Right ventricle myocardium superior (tissue), 1 donor: ENCODE measurements around the gene GALNT9. TPM values are rescaled to one million over a fixed set of nuclear protein-coding genes. Genes with fewer than 3 reads are reported as not detected.

Experiments
- ATAC-seq: fragments of 200-7000 bp; cut with Tn5 transposase; one replicate; pipeline ENCODE4 v1.9.1; 2020; ENCODE audit warnings: mild to moderate bottlenecking; ENCODE audit not compliant: poor library complexity
- DNase-seq: peaks from one replicate; pipeline ENCODE4 v3.0.0-alpha.2; 2020
- intact Hi-C: fragments of 100-400 bp; cut with DNase I; formaldehyde crosslinking; loops from one replicate; pipeline ENCODE4 v1.11.2; 2022
- total RNA-seq: library from RNA; stranded (reverse); fragmentation: NEBNext Ultra II Directional; extraction: Animal tissue kit (Norgen Biotek cat#: 25700); gene quantifications from one replicate; pipeline ENCODE4 v1.2.1, GENCODE V29; 2021
- donor health status: DM: no; HTN: yes; CAD: no; lungs with severe emphysema.

GALNT9 gene
- total RNA-seq, 1 donor from 2014 or later: not detected

DNA sequence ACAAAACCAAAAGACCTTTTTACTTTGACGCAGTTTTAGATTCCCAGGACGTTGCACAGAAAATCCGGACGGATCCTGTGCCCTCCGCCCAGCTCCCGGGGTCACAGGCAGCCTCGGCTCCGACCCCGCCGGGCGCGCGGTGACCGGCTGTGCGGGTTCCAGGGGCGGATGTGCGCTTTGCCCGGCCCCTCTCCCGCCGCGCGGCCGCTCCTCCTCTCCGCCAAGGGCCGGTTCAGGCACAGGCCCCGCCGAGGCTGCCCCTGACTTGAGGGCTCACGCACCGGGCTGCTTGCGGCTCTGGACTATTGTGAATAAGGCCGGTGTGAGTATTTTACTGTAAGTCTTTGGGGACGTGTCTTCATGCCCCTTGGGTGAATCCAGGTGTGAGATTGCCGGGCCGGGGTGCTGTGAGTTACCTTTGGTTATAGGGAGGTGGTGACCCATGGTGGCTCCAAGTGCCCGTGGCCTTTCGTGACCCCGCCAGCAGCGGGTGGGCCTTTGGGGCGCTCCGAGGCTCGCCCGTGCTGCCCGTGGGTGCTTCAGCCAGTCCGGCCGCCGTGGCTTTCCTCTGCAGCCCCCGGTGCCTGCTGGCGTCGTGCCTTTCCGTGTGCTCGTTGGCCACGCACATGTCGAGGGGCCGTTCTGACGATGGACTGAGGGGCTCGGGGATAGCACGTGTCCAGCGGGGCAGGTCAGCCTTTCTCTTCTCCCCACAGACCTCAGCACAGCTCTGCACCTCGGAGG, 139.2 kb downstream of the GALNT9 start:
- DNase-seq (peak; percentile 53), ATAC-seq (peak; percentile 31)

DNA sequence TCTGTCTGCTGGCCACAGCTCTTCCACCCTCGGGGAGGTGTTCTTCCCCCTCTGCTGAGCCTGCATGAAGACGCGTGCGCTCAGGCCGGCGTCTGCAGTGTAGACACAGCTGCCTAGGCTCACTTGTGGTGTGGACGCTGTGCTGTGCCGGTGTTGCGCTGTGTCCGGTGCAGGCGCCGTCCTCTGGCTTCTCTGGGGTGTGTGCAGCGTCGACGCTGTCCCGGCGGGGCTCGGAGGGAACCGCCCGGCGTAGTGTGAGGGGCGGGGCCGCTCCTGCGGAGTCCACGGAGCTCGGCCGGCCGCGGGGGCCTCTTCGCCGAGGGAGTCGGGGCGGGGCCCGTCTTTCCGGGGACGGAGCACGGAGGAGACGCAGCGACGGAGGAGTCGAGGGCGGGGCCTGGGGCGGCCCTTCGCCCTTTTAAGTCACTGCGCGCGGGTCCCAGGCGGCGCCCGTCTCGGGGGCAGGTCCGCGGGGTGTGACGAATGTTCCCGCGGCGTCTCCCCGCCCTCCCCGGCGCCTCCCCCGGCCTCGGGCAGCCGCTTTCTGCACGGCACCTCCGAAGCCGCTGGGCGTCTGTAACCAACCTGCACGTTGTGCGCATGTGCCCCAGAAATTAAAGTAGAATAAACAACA, 139.9 kb downstream of the GALNT9 start:
- peak; percentile 96 for DNase-seq
- intact Hi-C loops: no loop called here
- peak; percentile 98 for ATAC-seq

More for the DNA sequence above, 139.2 kb downstream of the GALNT9 start:
- intact Hi-C loops: no loop called here

DNA sequence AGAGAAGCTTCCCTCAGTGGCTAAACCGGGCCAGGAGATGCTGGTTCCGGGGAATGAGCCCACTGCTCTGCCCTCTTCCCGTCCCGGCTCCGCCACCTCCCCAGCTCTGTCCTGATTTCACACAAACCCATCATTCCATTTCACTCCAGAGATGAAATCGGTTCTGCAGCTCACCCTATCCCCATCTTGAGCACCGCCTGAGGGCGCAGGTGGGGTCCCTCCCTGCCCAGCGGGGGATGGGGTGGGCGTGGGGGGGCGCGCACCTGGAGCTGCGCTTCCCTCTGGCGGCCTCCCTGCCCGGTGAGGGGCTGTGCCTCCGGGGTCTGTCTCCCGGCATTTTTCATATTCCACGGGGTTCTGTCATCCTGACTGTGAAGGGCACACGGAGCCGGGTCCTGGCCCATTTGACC, 140.5 kb downstream of the GALNT9 start:
- intact Hi-C loops: no loop called here
- ATAC-seq (no peak), DNase-seq (no peak)

DNA sequence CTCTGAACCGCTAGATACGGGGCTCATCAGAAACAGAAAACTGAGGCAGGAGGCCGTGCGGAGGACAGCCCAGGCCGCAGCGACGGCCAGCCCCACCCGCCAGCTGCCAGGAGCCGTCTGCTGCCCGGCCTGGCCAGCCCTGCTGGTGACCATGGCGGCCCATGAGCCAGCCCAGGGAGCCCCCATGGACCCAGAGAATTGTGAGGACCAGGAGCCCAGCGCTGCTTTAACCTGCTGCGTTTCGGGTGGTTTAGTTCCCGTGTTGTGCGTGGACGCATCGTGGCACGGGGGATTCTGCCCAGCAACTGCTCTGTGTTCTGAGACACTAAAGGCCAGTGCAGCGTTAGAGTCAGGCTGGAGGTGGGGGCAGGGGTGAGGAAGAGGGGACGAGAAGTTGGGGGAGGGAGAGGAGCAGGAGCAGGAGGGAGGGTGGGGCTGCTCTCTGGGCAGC, 140.9 kb downstream of the GALNT9 start:
- DNase-seq (no peak), ATAC-seq (no peak)
- intact Hi-C loops: no loop called here

DNA sequence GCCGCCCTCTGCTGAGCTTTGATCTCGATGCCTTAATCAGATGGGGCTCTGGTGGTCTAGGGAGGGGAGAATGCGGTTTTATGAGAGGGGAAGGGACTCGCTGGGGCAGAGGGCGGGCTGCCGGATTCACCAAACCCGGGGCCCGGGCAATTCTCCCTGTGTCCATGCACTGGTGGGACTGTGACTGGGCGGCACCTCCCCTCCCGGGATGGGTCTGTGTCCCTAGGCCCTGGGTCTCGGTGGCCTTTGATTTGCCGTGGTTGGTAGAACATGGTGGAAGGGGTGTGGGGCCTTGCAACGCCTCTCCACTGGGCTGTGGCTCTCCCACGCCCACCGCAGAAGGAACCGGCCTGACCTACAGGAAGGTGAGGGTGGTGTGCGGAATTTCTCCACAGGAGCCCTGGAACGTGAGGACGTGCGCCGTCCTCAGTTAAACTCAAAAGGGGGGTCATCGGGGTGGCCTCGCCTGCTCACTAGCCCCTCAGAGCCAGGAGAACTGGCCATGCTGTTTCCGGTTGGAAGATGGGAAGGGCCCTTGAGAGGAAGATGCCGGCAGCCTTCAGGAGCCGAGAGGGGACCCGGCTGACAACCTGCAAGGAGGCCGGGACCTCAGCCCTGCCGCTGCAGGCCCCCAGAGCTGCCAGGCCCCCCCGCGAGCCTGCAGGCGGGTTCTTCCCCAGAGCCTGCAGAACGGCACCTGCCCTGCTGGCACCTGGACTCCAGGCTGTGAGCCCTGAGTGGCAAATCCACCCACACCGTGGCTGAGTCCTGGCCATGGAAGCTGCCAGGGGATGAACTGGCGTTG, 141.5 kb downstream of the GALNT9 start:
- ATAC-seq (no peak), DNase-seq (no peak)
- intact Hi-C loops: no loop called here

- ATAC-seq: no peak
- intact Hi-C loops: no loop called here
- DNase-seq: no peak
Measured at GRCh38 chr12:132186857-132187620, 142.3 kb downstream of the GALNT9 start.

- DNase-seq: no peak
- intact Hi-C loops: no loop called here
- no peak for ATAC-seq
Measured at GRCh38 chr12:132186208-132186856, 143.1 kb downstream of the GALNT9 start.

DNA sequence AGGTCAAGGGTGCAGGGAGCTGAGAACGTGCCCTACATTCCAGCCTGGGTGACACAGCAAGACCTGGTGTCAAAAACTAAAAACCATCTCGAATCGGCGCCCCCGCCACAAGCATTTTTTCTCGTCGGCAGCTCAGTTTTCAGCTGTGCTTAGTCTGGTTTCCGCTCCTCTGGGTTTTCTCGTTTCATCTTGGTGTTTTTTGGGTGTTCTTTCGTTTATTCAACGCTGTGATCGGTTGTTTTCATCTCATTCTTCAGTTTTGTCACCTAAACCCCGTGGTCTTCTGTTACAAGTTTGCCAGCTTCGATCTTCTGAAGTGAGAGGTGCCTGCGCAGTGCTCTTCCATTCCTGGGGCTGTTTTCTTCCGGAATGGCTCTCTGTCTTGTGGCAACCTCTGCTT, 143.7 kb downstream of the GALNT9 start:
- intact Hi-C loops: no loop called here
- ATAC-seq: no peak
- no peak for DNase-seq

DNA sequence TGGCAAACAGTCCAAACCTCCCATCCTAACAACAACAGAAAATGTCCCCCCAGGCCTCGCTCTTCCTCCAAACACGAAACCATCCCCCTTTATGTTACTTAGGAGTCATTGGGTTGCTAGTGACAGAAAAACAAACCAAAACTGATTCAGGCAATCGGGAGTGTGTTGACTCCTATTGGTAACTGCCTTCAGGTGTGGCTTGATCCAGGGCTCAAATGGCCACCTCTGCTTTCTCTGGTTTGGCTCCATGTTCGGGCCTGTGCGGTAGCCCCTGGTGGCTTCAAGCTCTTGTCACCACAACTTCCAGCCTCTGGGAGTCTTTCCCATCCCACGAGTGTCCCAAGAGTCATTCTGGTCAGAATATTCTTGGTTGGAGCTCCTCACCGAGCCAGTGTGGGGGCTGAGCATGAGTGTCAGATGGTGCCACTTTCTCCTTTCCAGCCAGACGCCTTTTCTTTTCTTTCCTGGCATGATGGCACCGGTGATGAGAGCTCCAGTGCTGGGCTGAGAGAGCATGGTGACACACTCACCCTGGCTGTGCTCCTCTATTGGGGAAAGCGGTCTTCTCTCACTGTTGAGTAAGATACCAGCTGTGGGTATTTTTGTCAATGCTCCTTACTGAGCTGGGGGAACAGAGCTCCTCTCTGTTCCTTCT, 146.6 kb downstream of the GALNT9 start:
- DNase-seq (no peak), ATAC-seq (no peak)
- intact Hi-C loops: no loop called here

GRCh38 chr12:132182206-132182710, 147.1 kb downstream of the GALNT9 start:
- DNase-seq (no peak), ATAC-seq (no peak)
- intact Hi-C loops: no loop called here

GRCh38 chr12:132181570-132182200, 147.7 kb downstream of the GALNT9 start:
- ATAC-seq (no peak), DNase-seq (no peak)
- intact Hi-C loops: no loop called here

DNA sequence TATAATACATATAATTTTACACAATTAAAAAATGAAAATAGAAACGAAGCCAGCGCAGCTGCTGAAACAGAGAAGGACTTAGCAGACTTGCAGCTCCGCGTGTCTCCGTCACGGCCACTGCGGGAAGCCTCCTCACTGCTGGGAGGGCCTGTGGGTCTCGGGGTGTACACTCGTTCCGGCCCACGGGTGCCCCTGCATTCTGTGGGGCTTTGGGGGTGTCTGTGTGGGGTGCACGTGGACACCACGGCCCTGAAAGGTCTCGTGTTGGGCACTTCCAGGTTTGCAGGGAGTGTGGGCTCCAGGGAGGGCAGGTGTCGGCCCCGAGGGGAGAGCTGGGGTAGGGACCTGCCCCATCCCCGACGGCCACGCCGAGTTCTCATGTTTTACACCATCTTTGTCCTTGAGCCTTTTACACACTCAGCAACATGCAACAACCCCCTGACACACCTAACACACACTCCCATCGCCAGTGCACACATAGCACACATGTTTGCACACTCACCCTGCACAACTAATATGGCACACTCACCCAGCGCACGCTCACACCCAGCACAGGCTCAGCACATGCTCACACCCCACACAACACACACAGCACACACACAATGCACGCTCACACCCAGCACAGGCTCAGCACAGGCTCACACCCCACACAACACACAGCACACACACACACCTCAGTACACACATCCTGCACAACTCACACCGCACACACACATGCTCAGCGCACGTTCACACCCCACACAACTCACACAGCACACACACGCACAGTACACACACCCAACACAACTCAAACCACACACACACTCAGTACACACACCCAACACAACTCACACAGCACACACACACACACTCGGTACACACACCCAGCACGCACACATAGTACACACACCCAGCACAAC, 148.5 kb downstream of the GALNT9 start:
- intact Hi-C loops: no loop called here
- DNase-seq (peak; percentile 13), ATAC-seq (no peak)

DNA sequence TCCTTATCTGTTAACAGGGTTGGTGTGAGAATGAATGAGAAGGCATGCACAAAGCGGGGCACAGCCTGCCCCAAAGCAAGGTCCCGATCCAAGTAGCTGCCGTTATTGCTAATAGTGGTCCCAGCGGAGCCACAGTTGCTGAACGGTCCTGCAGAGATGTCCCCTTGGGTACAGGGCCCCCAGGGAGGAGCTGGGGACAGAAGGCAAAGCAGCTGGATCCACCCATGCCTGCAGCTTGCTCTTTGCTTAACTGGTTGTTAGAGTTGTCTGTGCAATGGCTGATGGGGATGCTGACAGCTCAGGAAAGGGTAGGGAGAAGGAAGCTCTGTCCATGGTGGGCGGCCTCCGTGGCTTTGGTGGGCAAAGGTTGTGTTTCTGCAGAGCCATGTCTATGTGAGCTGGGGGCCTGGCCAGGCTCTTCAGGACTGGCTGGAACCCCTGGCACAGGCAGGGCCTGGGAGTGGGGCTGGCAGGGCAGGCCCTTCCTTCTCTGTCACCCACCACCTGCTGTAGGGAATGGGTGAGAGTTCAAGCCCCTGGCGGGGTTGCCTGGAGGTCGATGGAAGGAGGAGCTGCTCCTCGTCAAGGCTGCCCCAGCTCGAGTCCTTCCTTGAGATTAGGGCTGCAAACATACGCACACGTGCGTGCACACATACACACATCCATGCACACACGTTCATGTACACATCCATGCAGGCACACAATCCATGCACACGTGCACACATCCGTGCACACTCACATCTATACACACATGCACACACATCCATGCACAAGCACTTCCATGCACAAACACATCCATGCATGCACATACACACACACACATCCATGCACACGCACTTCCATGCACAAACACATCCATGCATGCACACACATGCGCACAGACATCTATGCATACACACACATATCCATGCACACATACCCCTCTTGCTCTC, 149.7 kb downstream of the GALNT9 start:
- peak; percentile 13 for DNase-seq

GRCh38 chr12:132178801-132179401, 150.5 kb downstream of the GALNT9 start:
- DNase-seq (peak; percentile 37), ATAC-seq (no peak)
- intact Hi-C loops: no loop called here

More for the DNA sequence above, 149.7 kb downstream of the GALNT9 start:
- intact Hi-C loops: no loop called here
- ATAC-seq: no peak

- ATAC-seq: no peak
- DNase-seq: peak; percentile 34
- intact Hi-C loops: no loop called here
Measured at GRCh38 chr12:132178316-132178715, 151.1 kb downstream of the GALNT9 start.
